HG02759 (cell line): ENCODE measurements around the gene PTPRN2.

Experiments used
- ATAC-seq: cut with Tn5 transposase; IDR thresholded peaks from one replicate; pipeline ENCODE4 v1.9.1; 2021; ENCODE audit warnings: mild to moderate bottlenecking, moderate library complexity; ENCODE audit not compliant: unreplicated experiment

PTPRN2 gene

DNA sequence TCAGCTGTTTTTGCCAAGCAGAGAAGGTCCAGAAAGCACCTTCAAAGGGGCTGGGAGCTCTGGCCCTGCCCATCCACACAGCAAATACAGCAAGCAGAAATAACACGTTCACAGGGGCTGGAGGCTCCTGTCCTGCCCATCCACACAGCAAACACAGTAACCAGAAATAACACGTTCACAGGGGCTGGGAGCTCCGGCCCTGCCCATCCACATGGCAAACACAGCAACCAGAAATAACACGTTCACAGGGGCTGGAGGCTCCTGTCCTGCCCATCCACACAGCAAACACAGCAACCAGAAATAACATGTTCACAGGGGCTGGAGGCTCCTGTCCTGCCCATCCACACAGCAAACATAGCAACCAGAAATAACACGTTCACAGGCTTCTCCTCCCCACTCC is 558.1 kb downstream of the PTPRN2 start:
- ATAC-seq = no peak

DNA sequence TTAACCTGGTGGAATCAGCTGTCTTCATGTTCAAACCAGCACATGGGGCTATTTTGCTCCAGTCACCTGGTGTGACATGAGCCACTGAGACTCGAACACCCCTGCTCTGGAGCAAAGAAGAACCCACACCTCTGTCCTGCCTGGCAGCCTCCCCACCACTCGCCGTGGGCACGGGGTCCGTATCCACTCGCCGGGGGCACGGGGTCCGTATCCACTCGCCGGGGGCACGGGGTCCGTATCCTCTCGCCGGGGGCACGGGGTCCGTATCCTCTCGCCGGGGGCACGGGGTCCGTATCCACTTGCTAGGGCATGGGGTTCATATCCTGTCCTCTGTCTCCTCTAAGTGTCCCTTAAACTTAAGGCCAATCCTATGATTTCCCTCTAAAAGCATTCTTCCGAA is 558.7 kb downstream of the PTPRN2 start:
- no peak for ATAC-seq

DNA sequence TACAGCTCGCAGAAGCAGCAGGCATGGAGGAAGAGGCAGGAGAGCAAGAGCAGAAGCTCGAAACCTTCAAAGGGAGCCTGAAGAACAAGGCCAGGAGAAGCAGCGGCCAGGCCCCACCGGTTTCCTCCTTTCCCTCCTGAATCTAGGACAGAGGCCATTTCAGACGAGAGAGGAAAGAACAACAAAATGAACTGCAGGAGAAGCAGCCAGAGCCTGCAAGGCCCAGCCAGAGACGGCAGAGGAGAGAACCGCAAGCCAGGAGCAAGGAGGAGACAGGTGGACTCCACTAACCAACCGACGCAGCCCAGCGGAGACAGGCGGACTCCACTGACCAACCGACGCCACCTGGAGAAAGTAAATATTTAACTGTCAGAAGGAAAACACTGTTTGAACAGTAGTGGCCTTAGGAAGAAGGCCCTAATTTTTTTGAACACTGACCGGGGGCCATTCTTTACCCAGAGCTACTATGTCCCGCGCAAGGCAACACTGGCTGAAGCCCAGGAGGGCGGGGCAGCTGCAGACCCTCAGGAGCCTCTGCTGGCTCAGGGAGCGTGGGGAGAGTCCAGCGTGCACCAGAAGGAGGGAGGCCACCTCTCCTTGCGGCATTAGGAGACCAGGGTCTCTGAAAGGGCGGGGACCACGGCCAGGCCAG is 559.2 kb downstream of the PTPRN2 start:
- no peak for ATAC-seq

DNA sequence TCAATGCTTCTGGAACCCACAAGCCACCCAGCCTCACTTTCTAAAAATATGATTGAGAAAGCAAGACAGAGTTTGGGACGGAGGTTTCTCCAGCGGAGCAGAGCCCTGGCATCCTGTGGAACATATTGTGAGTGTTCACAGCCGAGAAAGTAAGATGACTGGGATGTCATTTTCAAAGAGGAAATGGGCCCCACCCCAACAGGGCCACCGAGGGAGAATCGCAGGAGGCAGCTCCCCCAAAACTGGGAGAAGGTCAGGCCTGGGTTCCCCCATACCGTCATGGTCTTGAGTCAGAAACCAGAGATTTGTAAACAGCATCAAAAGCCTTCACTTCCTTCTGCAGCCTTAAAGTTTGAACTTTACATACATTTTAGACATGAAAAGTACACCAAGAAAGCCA is 560.0 kb downstream of the PTPRN2 start:
- no peak for ATAC-seq

DNA sequence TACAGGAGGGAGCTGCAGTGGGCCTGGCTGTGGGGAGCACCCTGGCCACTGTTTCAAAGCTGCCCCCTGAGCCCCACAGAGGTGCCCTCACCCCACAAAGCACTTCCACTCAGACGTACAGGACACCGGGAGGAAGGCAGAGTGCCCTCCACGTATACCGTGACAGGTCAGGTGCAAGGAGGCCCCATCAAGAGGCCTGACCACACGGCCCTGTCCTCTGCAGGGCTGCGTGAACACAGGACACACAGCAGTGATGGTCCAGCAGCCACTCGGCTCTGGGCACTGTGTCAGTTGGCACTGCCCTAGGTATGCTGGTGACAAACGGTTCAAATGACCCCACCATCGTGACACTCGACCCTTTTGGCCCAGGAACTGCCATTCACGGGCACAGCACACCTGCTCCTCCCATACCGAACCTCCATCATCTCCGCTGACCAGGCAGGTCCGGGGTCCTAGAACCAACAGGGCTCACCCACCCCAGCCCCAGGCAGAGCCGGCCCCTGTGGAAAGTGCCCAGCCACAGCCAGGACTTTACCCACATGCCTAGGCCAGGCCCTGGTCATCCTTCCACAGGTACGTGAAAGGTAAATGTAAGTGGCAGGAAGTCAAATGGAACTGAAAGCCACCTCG is 560.9 kb downstream of the PTPRN2 start:
- ATAC-seq = no peak

DNA sequence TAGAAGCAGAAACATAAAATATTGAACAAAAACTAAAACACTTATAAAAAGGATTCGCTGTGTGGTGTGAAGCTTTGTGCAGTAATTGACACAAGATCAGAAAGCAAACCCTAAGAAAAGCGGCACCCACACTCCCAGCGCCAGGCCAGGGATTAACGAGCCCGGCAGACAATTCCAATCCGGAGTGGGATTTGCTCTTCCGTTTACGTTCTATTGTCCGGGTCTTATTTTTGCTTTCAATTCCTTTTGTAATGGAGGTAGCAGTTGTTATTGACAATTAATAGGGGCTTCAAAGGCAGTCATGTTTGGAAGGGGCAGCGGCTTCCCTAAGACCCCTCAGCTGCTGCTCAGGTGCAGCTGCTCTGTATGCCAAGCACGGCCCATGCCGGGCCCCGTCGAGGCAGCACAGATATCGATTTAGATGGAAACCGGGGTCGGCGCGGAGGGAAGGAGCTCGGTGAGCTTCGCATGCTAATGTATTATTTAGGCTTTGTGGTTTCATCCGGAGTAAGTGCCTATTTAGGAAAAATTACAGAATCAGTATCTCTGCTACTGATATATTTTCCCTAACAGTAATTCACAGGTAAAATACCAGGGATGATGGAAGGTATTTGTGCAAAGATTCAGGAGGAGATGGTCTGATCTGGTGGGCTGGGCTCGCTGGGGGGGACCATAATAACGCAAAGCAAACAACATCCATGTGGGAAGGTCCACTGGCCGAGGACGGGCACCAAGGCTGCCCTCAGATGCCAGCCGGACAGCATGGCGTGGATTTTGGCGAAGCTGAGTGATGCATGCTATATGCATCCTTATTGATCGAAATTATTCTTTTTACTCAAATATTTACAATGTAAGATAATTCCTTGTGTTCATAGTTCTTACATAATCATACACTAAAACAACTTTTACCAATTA is 561.7 kb downstream of the PTPRN2 start:
- no peak for ATAC-seq

DNA sequence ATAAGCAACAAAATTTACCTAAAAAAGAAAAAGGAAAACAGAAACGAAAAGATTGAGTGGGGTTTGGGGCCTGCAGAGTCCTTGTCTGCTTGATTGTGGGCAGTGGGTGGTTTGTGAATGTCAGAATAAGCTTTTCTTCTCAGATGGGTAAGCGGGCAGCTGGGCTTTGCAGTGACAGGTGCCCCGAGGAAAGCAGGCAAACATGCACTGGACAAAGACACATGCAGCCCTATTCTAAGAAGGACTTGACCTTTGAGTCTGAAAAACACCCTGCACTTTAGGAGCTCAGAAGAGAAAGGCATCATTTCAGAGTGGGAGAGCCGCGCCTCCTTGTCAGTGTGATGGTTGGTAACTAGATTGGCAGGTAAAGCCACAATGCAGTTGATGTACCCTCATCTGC is 562.7 kb downstream of the PTPRN2 start:
- no peak for ATAC-seq

DNA sequence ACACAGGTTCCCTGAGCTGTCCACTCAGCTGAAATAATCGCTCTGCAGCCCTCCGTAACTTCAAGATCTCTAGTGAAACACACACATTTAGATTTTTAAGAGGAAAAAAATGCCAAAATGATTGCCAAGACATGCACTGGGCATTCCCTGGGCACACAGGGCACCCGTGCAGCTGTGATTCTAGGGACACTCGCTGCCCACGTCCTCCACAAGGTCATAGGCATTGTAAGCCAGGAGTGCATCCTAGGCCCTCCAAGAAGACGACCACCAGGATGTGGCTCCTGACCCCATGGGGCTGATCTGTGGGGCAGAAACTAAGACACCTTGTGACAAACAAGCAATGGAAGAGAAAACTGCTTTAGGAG is 563.3 kb downstream of the PTPRN2 start:
- ATAC-seq = no peak

DNA sequence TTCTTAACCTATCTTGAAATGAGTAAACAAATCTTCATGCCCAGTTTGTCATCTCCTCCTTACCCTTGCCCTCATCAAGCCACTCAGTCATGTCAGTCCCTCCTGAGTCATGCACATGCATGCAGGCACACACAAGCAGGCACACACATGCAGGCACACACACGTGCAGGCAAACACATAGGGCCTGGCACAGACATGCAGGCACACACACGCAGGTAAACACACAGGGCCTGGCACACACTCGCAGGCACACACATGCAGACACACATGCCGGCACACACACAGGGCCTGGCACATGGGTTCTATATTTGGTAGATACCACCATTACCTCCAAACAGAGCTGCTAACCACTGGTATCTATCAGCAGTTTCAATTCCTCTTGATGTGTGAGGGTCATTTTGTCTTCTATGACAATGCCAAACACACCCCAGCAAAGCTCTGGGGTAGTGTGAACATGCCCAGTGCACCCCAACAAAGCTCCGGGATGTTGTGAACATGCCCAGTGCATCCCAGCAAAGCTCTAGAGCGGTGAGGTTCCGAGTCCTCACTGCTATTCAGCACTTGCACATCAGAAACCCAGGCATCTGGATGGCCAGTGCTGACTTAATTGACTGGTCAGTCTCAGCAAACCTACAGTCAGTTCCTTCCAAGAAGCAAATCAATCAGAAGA is 563.8 kb downstream of the PTPRN2 start:
- ATAC-seq = no peak

DNA sequence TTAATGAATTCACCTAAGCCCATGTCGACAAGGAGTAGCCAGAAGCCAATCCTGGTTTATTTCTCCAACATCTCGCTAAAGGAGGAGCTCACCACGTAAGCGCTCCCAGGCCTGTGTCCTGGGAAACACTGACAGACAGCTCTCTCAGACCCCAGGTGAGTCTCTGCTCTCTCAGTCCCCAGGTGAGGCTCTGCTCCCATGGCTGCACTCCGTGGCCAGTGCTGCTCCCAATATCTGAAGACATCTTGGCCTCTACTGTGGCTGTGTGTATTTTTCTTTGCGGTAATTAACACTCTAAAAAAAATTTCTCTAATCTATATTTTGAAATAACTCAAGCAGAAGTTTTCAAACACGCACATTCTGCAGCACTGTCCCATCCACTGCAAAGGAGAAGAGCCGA is 564.5 kb downstream of the PTPRN2 start:
- no peak for ATAC-seq

DNA sequence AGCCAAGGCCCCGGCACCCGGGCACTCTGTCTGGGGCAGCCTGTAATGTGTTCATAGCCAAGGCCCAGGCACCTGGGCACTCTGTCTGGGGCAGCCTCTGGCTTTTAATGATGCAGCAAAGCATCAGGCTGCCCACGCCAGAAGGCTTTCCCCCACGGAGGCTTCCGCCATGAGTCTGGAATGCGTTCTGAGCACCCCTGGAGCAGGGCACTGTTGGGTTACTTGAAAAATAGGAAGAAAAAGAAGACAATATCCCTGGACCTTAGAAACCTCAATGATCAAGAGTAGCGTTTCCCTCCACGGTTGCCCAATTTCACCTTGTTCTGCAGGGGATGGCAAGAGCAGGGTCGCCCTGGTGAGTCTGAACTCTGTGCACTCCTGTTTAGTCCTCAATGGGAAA is 565.0 kb downstream of the PTPRN2 start:
- no peak for ATAC-seq

DNA sequence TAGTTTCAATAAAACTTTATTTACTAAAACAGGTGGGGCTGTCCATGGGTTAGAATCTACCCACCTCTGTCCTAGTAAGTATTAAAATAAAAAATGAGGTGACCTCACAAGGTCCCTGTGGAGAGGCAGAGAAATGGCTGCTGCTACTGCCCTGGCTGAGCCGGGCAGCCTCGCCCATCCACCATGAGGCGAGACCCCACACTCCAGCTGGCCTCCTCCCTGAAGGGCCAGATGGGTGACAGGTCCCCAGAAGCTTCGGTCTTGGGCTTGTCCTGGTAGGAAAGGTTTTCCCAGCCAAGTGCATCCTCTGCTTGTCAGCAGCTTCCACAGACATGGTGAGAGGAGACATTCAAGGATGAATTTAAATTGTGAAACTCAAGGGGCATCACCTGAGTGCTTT is 565.8 kb downstream of the PTPRN2 start:
- no peak for ATAC-seq

DNA sequence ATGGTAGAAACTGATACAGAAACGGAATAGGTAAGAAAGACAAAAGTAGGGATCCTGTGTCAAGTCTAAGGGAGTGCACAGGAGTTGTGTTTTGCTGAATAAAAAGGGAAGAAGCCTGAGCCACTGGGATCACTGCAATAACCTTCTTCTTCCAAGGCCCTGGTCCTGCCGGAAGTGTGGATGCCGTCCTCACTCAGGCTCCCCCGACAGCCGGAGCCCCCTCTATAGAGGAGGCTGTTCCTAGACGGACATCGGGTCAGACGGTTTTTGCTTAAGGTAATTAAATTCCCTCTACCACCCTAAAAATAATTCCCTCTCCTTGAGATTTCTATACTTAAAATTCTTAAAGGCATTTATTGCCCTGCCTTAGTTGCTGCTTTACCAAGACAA is 566.9 kb downstream of the PTPRN2 start:
- ATAC-seq = no peak

DNA sequence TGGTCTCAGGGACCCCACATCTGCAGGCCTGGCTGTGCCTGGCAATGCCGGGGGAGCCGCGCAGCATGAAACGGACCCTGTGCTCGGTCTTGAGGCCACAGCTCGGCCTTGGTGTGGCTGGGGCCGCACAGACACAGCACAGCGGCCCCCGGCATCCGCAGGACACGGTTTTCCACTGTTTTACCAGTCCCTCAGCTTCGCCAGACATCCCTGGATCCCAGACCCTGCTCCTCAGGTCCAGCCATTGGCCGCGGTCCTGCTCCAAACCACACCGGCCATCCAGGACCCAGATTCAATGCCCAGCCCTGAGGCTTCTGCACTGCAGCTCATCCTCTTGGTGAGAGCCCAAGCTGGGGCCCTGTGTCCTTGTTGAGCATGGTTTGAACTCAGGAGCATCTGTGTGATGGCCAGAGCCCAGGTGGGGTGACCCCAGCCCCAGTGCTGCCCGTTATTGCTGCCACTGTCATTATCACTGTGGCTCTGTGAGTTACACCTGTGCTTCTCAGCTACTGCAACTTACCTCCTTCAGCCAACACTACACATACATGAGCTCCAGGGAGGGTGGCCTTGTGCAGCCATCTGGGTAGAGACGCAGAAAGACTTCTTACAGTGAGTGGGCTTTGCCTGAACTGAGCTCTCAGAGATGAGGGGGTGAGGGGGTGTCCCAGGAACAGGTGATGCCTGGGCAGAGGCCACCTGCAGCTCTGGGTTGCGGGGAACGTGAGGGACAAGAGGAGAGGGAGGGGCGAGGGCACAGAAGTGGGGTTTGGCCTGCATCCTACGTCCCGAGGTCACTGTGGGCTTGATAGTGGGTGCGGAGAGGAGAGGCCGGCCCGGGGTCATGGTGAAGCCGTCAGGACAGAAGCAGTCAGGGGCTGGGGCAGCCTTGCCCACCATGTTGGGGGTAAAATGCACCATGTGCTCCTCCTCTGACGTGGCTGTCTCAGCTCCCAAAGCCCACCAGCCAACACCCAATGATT is 567.6 kb downstream of the PTPRN2 start:
- ATAC-seq = no peak

DNA sequence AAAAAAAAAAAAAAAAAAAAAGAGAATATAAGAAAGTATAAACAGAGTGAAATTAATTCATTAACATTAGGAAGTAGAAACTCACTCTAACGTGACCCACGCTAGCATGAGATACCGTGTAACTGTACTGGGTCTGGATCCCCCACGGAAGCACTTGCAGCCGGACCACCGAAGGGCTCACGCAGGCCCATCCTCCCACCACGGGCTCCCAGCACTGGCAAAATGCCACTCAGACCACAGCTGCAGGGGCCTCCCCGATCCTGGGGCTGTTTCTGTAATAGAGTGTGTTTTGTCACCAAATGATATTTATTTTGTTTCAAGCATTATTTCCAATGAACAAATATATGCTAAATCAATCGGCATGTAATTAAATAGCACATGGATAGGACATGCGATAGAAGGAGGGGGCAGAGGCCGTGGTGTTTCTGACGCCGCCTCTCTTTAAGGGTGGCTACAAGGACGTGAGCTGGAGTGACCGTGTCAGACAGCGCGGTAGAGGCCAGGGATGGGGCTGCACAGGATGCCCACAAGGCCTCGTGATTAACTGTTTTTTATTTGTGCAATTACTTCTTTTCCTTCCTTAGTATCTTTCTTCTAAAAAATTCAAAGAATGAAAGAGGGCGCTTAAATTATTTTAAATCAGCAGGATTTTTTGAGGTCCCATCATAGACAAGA is 568.5 kb downstream of the PTPRN2 start:
- no peak for ATAC-seq

DNA sequence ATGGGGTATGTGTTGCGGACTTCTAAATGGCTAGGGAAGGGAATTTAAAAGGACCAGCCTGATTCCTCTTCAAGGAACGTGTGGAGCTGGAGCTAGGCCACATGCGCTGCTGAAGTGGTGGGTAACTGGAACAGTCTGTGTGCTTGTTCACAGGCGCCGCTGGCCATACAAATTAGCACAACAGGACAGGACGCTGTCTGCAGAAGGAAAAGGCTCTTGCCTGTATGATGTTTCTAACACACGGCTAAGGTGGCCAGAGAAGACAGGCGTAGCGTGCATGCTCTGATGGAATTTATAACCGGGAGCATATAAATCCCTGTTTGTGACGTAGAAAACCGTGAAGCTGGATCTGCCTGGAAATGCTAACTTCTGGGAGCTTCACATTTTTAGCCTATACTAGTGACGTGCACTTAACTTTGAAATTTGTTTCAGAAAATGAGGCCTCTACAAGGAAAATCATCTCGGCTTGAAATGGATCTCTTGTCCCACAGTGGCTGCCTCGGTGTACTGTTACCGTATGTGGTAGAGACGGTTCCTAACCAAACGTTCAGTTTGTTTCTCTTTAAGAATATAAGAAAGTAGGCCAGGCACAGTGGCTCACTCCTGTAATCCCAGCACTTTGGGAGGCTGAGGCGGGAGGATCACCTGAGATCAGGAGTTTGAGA is 569.4 kb downstream of the PTPRN2 start:
- ATAC-seq = no peak

DNA sequence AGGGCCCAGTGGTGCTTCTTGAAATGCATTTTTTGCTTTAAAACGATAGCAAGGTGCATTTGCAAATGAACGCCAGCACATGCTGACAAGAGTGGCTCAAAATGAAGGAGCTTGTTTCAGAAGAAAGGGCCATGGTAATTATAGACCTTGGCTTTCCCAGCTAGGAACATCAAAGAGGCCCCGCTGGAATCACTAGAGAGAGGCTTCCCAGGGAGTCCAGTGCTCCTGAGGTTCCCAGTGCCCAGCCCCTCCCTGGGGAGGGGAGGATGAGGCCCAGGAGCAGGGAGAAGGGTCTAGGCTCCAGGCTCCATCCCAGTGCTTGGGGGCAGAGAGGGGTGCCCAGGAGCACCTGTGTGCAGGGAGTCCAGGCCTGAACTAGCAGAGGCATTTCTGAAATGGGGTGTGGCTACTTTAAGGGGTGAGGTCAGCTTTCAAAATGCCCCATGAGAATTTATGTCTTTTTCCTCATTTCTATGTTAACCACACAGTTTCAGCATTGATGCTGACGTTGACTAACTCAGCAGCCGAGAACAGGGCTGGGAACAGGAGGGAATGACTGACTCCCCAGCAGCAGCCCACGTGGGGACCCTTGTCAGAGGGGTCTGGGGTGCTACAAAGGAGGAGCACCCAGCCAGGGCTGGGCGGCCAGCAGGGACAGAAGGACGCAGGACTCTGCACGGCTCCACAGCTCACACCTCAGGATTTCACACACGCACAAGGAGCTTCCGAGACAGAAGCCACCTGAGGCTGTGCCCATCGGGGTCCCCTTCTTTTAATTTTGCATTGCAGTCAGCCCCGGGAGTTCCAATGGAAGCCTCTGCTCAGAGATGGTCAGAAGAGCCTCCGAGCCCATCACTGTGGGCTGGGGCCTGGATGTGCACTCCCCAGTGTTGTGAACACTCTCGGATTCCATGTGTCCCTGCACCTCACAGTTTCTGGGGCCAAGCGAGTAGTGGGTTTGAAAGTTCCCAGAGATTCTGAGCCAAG is 570.2 kb downstream of the PTPRN2 start:
- no peak for ATAC-seq
